IMR-90 (cell line): ENCODE results near the gene ID3. TPM values are rescaled to one million over a fixed set of nuclear protein-coding genes. Genes with fewer than 3 reads are reported as not detected.

Experiments used
- ATAC-seq: fragments of 200-7000 bp; cut with Tn5 transposase; 2 replicates; pipeline ENCODE4 v1.9.1; 2020; ENCODE audit warnings: low read depth, mild to moderate bottlenecking, moderate library complexity
- BruUV-seq: library from RNA; stranded (reverse); fragments of 400-500 nt; replicated peaks from 2 replicates; lab custom pipeline; 2021; lab: Mats Ljungman, UMichigan
- CTCF ChIA-PET: fragments of 300-600 bp; formaldehyde crosslinking; extraction: SDS; loops from one replicate; lab custom pipeline; 2021; ENCODE audit warnings: antibody characterized with exemption; lab: Yijun Ruan, JAX
- POLR2A ChIA-PET: fragments of 300-600 bp; sonication (Branson Sonifier 250); formaldehyde crosslinking; loops from one replicate; lab custom pipeline; 2022; ENCODE audit warnings: antibody characterized with exemption; ENCODE audit not compliant: unreplicated experiment; lab: Charles Lee
- DNase-seq: peaks from one replicate; pipeline ENCODE4 v3.0.0; 2013
- H2AFZ ChIP-seq: replicated peaks from 2 replicates; pipeline ENCODE3; 2013; ENCODE audit warnings: low read length, mild to moderate bottlenecking; ENCODE audit not compliant: poor library complexity
- H2AK5ac ChIP-seq: 2 replicates; pipeline ENCODE4 v1.6.1; 2013; ENCODE audit warnings: low read depth, low read length, inconsistent platforms
- H2AK9ac ChIP-seq: replicated peaks from 2 replicates; pipeline ENCODE3; 2013; ENCODE audit warnings: mild to moderate bottlenecking, low read depth, low read length, moderate library complexity; ENCODE audit not compliant: poor library complexity
- H2BK120ac ChIP-seq: 2 replicates; pipeline ENCODE4 v1.6.1; 2013; ENCODE audit warnings: low read depth, low read length, inconsistent platforms
- H2BK15ac ChIP-seq: 3 replicates; pipeline ENCODE4 v1.6.1; 2013; ENCODE audit warnings: low read depth, low read length, inconsistent platforms
- H2BK20ac ChIP-seq: 2 replicates; pipeline ENCODE4 v1.6.1; 2013; ENCODE audit warnings: low read depth, mild to moderate bottlenecking, inconsistent platforms, low read length, moderate library complexity
- H2BK5ac ChIP-seq: 2 replicates; pipeline ENCODE4 v1.6.1; 2013; ENCODE audit warnings: mild to moderate bottlenecking, low read depth, low read length, inconsistent platforms; ENCODE audit not compliant: poor library complexity, severe bottlenecking
- H3K14ac ChIP-seq: replicated peaks from 2 replicates; pipeline ENCODE4 v1.6.1; 2013; ENCODE audit warnings: low read depth, low read length, inconsistent platforms
- H3K18ac ChIP-seq: 2 replicates; pipeline ENCODE4 v1.6.1; 2013; ENCODE audit warnings: low read depth, low read length, control low read depth
- H3K23ac ChIP-seq: 2 replicates; pipeline ENCODE4 v1.6.1; 2013; ENCODE audit warnings: low read depth, low read length, inconsistent platforms
- H3K27ac ChIP-seq: 2 replicates; pipeline ENCODE4 v1.5.1; 2013; ENCODE audit warnings: mild to moderate bottlenecking, control low read depth, low read length; ENCODE audit not compliant: insufficient read depth
- H3K27me3 ChIP-seq: 2 replicates; pipeline ENCODE4 v1.6.1; 2013; ENCODE audit warnings: low read length; ENCODE audit not compliant: control insufficient read depth, insufficient read depth
- H3K36me3 ChIP-seq: 2 replicates; pipeline ENCODE4 v1.6.1; 2013; ENCODE audit warnings: low read length, mixed read lengths; ENCODE audit not compliant: control insufficient read depth, insufficient read depth
- H3K4ac ChIP-seq: 2 replicates; pipeline ENCODE4 v1.6.1; 2013; ENCODE audit warnings: low read depth, low read length, inconsistent platforms
- H3K4me1 ChIP-seq: 2 replicates; pipeline ENCODE4 v1.6.1; 2013; ENCODE audit warnings: low read length, mixed read lengths; ENCODE audit not compliant: control insufficient read depth, insufficient read depth
- H3K4me2 ChIP-seq: 2 replicates; pipeline ENCODE4 v1.6.1; 2013; ENCODE audit warnings: low read depth, mild to moderate bottlenecking, control low read depth, low read length, moderate library complexity
- H3K4me3 ChIP-seq: 2 replicates; pipeline ENCODE4 v1.5.1; 2013; ENCODE audit warnings: low read depth, mild to moderate bottlenecking, control low read depth, low read length, moderate library complexity; ENCODE audit not compliant: insufficient read depth
- H3K56ac ChIP-seq: 2 replicates; pipeline ENCODE4 v1.6.1; 2013; ENCODE audit warnings: low read length, inconsistent platforms; ENCODE audit not compliant: insufficient read depth; ENCODE audit errors: extremely low read depth
- H3K79me1 ChIP-seq, 2 experiments: 2 replicates each; pipeline ENCODE4 v1.6.1; 2013; ENCODE audit warnings: low read length in 2 of 2, inconsistent platforms in 1 of 2, low read depth in 1 of 2
- H3K9ac ChIP-seq: 2 replicates; pipeline ENCODE4 v1.6.1; 2013; ENCODE audit warnings: low read depth, low read length, control low read depth
- H3K9me1 ChIP-seq: 2 replicates; pipeline ENCODE4 v1.6.1; 2013; ENCODE audit warnings: low read length, inconsistent platforms; ENCODE audit not compliant: insufficient read depth
- H3K9me3 ChIP-seq: 2 replicates; pipeline ENCODE4 v1.6.1; 2013; ENCODE audit warnings: low read length; ENCODE audit not compliant: control insufficient read depth, insufficient read depth
- H4K20me1 ChIP-seq: 2 replicates; pipeline ENCODE4 v1.6.1; 2013; ENCODE audit warnings: low read length, inconsistent platforms; ENCODE audit not compliant: insufficient read depth
- H4K5ac ChIP-seq: 2 replicates; pipeline ENCODE4 v1.6.1; 2013; ENCODE audit warnings: mild to moderate bottlenecking, low read depth, low read length, control low read depth
- H4K8ac ChIP-seq, 2 experiments: 2 replicates each; pipeline ENCODE4 v1.6.1; 2013; ENCODE audit warnings: low read depth in 2 of 2, low read length in 2 of 2, control low read depth in 1 of 2, inconsistent platforms in 1 of 2
- H4K91ac ChIP-seq: 2 replicates; pipeline ENCODE4 v1.6.1; 2013; ENCODE audit warnings: low read depth, low read length, inconsistent platforms; ENCODE audit not compliant: insufficient read depth
- CEBPB ChIP-seq: IDR thresholded peaks from 2 replicates; pipeline ENCODE4 v1.6.1; 2012; ENCODE audit warnings: low read depth, low read length, improper control_type of control experiment
- CHD1 ChIP-seq: IDR thresholded peaks from 2 replicates; pipeline ENCODE4 v1.6.1; 2012; ENCODE audit warnings: low read depth, low read length, improper control_type of control experiment
- FOS ChIP-seq: fragments of 150-350 bp; IDR thresholded peaks from 2 replicates; pipeline ENCODE4 v1.6.1; 2016; ENCODE audit warnings: low read depth, low read length
- MAFK ChIP-seq: IDR thresholded peaks from 2 replicates; pipeline ENCODE4 v1.6.1; 2012; ENCODE audit warnings: low read depth, low read length, improper control_type of control experiment
- MAZ ChIP-seq: IDR thresholded peaks from 2 replicates; pipeline ENCODE4 v1.6.1; 2012; ENCODE audit warnings: low read depth, mild to moderate bottlenecking, low read length, improper control_type of control experiment, moderate library complexity, borderline replicate concordance
- MXI1 ChIP-seq: IDR thresholded peaks from 2 replicates; pipeline ENCODE4 v1.6.1; 2012; ENCODE audit warnings: low read depth, mild to moderate bottlenecking, low read length, moderate library complexity, borderline replicate concordance
- NFE2L2 ChIP-seq: fragments of 150-350 bp; IDR thresholded peaks from 2 replicates; pipeline ENCODE4 v1.6.1; 2016; ENCODE audit warnings: low read depth, mild to moderate bottlenecking, low read length
- POLR2A ChIP-seq: IDR thresholded peaks from 2 replicates; pipeline ENCODE4 v1.6.1; 2012; ENCODE audit warnings: mild to moderate bottlenecking, low read depth, low read length
- RAD21 ChIP-seq: IDR thresholded peaks from 2 replicates; pipeline ENCODE4 v1.6.1; 2012; ENCODE audit warnings: low read length, improper control_type of control experiment
- RFX5 ChIP-seq: IDR thresholded peaks from 2 replicates; pipeline ENCODE4 v1.8.0; 2012; ENCODE audit warnings: low read depth, mild to moderate bottlenecking, low read length, moderate library complexity
- SMC3 ChIP-seq: fragments of 150-350 bp; IDR thresholded peaks from 2 replicates; pipeline ENCODE4 v1.6.1; 2016; ENCODE audit warnings: low read depth, mild to moderate bottlenecking, antibody characterized with exemption, low read length, moderate library complexity
- WGBS, 2 experiments: methylation state at CpG; one replicate each; pipeline versions ENCODE4 v1.1.5 to v1.1.7; 2013; ENCODE audit warnings: missing lambda C conversion rate in 2 of 2; ENCODE audit not compliant: insufficient read length in 1 of 2; ENCODE audit errors: extremely low coverage in 2 of 2; 5-methylcytosine and 5-hydroxymethylcytosine counted together
- dilution Hi-C: fragments of 300-500 bp; cut with HindIII; formaldehyde crosslinking; loops from one replicate; pipeline ENCODE4 v1.14.3; 2018; ENCODE audit warnings: low sequenced_read_pairs; ENCODE audit not compliant: unreplicated experiment
- in situ Hi-C: fragments of 300-500 bp; cut with MboI; formaldehyde crosslinking; loops from 3 replicates; pipeline ENCODE4 v1.14.3; 2019; ENCODE audit warnings: low sequenced_read_pairs, inconsistent platforms, mixed read lengths
- intact Hi-C: fragments of 100-400 bp; cut with micrococcal nuclease; formaldehyde crosslinking; loops from 2 replicates; pipeline ENCODE4 v1.10.0; 2022
- polyA plus RNA-seq, 3 experiments: library from polyadenylated mRNA; depleted of rRNA; stranded (reverse); fragments of >200 nt; gene quantifications; 2 replicates each; pipeline ENCODE4 v1.2.3, GENCODE V29; 2012; ENCODE audit warnings: low replicate concordance in 1 of 3
- total RNA-seq: library from RNA; depleted of rRNA; stranded (reverse); fragments of >200 nt; gene quantifications from 2 replicates; pipeline ENCODE4 v1.2.3, GENCODE V29; 2012
- TF ChIP-seq, protein P1 (sequence below): fragments of 150-350 bp; IDR thresholded peaks from 2 replicates; pipeline ENCODE4 v1.6.1; 2016; ENCODE audit warnings: low read depth, mild to moderate bottlenecking, low read length, moderate library complexity, borderline replicate concordance
- TF ChIP-seq, protein P2 (sequence below): conservative IDR thresholded peaks from 2 replicates; pipeline ENCODE4 v1.5.1; 2012; ENCODE audit warnings: mild to moderate bottlenecking, low read depth, low read length, improper control_type of control experiment
- TF ChIP-seq, protein P3 (sequence below): fragments of 150-350 bp; IDR thresholded peaks from 2 replicates; pipeline ENCODE4 v1.6.1; 2017; ENCODE audit warnings: mild to moderate bottlenecking, antibody characterized with exemption, low read length, low read depth

The ID3 gene
- total and polyA plus RNA-seq, 2 of the 4 experiments (the other 2 are of a cell fraction): 109 to 304 TPM

DNA sequence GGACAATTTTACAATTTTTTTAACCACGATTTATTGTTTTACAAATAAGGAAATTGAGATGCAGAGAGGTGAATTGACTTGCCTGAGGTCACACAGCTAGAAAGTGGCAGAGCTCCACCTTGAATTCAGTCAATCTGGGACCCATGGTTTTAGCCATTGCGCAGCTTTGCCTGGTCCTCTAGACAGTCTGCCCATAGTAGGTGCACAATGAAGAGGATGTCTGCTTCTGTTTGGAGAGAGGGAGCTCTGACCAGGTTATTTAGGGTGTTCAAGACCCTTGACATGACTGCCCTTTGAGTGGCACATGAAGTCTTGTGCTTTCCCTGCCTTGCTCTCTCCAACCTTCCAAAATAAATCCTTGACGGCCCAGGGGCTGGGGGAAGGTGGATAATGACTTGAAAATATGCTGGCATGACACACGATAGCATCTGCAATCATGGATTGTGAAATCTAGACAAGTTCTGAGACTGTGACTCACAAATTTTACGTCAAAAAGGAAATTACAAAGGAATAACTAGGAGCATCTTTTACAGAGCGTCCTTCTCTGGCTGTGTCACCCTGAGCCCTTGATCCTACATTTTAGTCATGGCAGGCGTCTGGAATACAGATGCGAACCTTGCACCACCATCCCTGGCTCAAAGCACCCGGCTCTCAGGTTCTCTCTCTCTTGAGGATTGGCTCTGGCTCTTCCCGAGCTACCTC, 26.2 kb upstream of the ID3 start:
- CTCF ChIA-PET: interaction anchor here (0.8 to 1.2 kb wide), 2 partner anchors 8 to 52 kb away, joined by 4 read pairs; no protein-coding TSS in a partner anchor
- intact Hi-C loops: no loop called here
- TF ChIP-seq CHD1 (peak; percentile 87; the same call in 1 of the 2 replicates), MXI1 (no peak), NFE2L2 (peak; percentile 93), RAD21 (no peak; the same call in none of the 2 replicates), MAZ (peak; percentile 57; the same call in 1 of the 2 replicates), SMC3 (no peak), MAFK (peak; percentile 73), RFX5 (no peak), POLR2A (peak; percentile 72), FOS (peak; percentile 99), CEBPB (peak; percentile 100)
- TF ChIP-seq, protein P1, sequence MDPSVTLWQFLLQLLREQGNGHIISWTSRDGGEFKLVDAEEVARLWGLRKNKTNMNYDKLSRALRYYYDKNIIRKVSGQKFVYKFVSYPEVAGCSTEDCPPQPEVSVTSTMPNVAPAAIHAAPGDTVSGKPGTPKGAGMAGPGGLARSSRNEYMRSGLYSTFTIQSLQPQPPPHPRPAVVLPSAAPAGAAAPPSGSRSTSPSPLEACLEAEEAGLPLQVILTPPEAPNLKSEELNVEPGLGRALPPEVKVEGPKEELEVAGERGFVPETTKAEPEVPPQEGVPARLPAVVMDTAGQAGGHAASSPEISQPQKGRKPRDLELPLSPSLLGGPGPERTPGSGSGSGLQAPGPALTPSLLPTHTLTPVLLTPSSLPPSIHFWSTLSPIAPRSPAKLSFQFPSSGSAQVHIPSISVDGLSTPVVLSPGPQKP: no peak
- TF ChIP-seq, protein P2, sequence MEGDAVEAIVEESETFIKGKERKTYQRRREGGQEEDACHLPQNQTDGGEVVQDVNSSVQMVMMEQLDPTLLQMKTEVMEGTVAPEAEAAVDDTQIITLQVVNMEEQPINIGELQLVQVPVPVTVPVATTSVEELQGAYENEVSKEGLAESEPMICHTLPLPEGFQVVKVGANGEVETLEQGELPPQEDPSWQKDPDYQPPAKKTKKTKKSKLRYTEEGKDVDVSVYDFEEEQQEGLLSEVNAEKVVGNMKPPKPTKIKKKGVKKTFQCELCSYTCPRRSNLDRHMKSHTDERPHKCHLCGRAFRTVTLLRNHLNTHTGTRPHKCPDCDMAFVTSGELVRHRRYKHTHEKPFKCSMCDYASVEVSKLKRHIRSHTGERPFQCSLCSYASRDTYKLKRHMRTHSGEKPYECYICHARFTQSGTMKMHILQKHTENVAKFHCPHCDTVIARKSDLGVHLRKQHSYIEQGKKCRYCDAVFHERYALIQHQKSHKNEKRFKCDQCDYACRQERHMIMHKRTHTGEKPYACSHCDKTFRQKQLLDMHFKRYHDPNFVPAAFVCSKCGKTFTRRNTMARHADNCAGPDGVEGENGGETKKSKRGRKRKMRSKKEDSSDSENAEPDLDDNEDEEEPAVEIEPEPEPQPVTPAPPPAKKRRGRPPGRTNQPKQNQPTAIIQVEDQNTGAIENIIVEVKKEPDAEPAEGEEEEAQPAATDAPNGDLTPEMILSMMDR: no peak
- TF ChIP-seq, protein P3, sequence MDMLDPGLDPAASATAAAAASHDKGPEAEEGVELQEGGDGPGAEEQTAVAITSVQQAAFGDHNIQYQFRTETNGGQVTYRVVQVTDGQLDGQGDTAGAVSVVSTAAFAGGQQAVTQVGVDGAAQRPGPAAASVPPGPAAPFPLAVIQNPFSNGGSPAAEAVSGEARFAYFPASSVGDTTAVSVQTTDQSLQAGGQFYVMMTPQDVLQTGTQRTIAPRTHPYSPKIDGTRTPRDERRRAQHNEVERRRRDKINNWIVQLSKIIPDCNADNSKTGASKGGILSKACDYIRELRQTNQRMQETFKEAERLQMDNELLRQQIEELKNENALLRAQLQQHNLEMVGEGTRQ: no peak

More for the DNA sequence above, 26.2 kb upstream of the ID3 start:
- Histone ChIP-seq H3K56ac (peak overlapping the region; percentile 93), H3K9ac (peak overlapping the region; percentile 34), H2AK9ac (peak overlapping the region; percentile 91), H3K4me2 (peak overlapping the region; percentile 69), H2BK5ac (peak overlapping the region; percentile 95), H3K9me1 (peaks cover 17% of the 10 kb centered on the region), H3K23ac (peak overlapping the region; percentile 98), H4K91ac (peak overlapping the region; percentile 97), H2BK120ac (peak overlapping the region; percentile 98), H3K36me3 (no peaks in the 10 kb centered on the region), H3K79me1 (peaks cover 6 to 27% of the 10 kb centered on the region in 2 experiments; a peak in 3 of 4 replicates), H4K20me1 (no peaks in the 10 kb centered on the region), H4K5ac (peak overlapping the region; percentile 94), H3K4me3 (no peak overlapping the region), H2AFZ (peak overlapping the region; percentile 77), H4K8ac (peak overlapping the region; percentile 62 to 94), H2BK15ac (peak overlapping the region; percentile 90), H3K27ac (peak overlapping the region; percentile 90), H2AK5ac (peak overlapping the region; percentile 97), H3K9me3 (no peaks in the 10 kb centered on the region), H3K18ac (peak overlapping the region; percentile 91), H2BK20ac (peak overlapping the region; percentile 97), H3K14ac (peak overlapping the region; percentile 95), H3K27me3 (no peaks in the 10 kb centered on the region), H3K4me1 (peaks cover 18% of the 10 kb centered on the region), H3K4ac (peak overlapping the region; percentile 98)
- dilution Hi-C loops (no loop called here), in situ Hi-C loops (no loop called here)
- BruUV-seq: no TSS peak
- POLR2A ChIA-PET: no interaction called here
- ATAC-seq: peak; percentile 87
- 5% methylated on average over 4 of the region's 10 CpGs; no CpG with 5 or more reads in 1 of the 2 experiments for WGBS, 2 experiments
- DNase-seq: peak; percentile 99
